SK-N-SH treated with all-trans-retinoic acid at 6 μM for 48 hours (cell line): ENCODE measurements around the gene GRIA3.
"Not testable (repeated sequence)": the region's sequence is repeated elsewhere in the genome, so short reads cannot be mapped to it uniquely, and the experiment has no call there.

Experiments
- ATAC-seq: fragments of 200-7000 bp; cut with Tn5 transposase; 3 replicates; pipeline ENCODE4 v1.9.1; 2020; ENCODE audit warnings: mild to moderate bottlenecking, moderate library complexity
- ARNTL ChIP-seq: fragments of 450-650 bp; formaldehyde crosslinking; IDR thresholded peaks from 2 replicates; pipeline ENCODE4 v1.5.0; 2020; ENCODE audit warnings: low read depth, mild to moderate bottlenecking, moderate library complexity, borderline replicate concordance
- BACH2 ChIP-seq: fragments of 250-450 bp; sonication (Bioruptor Pico); IDR thresholded peaks from 2 replicates; pipeline ENCODE4 v1.9.0; 2021; ENCODE audit warnings: mild to moderate bottlenecking, borderline replicate concordance
- ESRRG ChIP-seq: fragments of 250-450 bp; sonication (Bioruptor Pico); IDR thresholded peaks from 2 replicates; pipeline ENCODE4 v1.6.1; 2021; ENCODE audit warnings: mild to moderate bottlenecking
- GLIS3 ChIP-seq: fragments of 250-450 bp; sonication (Bioruptor Pico); IDR thresholded peaks from 2 replicates; pipeline ENCODE4 v1.5.0; 2020; ENCODE audit warnings: mild to moderate bottlenecking, moderate library complexity
- ISL1 ChIP-seq: fragments of 250-450 bp; sonication (Bioruptor Pico); IDR thresholded peaks from 2 replicates; pipeline ENCODE4 v2.1.2; 2022; ENCODE audit warnings: mild to moderate bottlenecking, moderate library complexity
- OSR1 ChIP-seq: fragments of 250-450 bp; sonication (Bioruptor Pico); IDR thresholded peaks from 2 replicates; pipeline ENCODE4 v1.8.0; 2022; ENCODE audit warnings: moderate library complexity, mild to moderate bottlenecking, inconsistent platforms
- PPARA ChIP-seq: fragments of 250-450 bp; sonication (Bioruptor Pico); IDR thresholded peaks from 2 replicates; pipeline ENCODE4 v1.5.0; 2020; ENCODE audit warnings: mild to moderate bottlenecking, borderline replicate concordance
- RARB ChIP-seq: fragments of 250-450 bp; sonication (Bioruptor Pico); IDR thresholded peaks from 2 replicates; pipeline ENCODE4 v1.8.0; 2021; ENCODE audit warnings: mild to moderate bottlenecking, moderate library complexity
- SNAI2 ChIP-seq: fragments of 250-450 bp; sonication (Bioruptor Pico); IDR thresholded peaks from 2 replicates; pipeline ENCODE4 v1.5.0; 2020; ENCODE audit warnings: mild to moderate bottlenecking, moderate library complexity
- TCF4 ChIP-seq: fragments of 250-450 bp; sonication (Bioruptor Pico); IDR thresholded peaks from 2 replicates; pipeline ENCODE4 v1.8.0; 2021; ENCODE audit warnings: mild to moderate bottlenecking, moderate library complexity, borderline replicate concordance
- TOX ChIP-seq: fragments of 250-450 bp; sonication (Bioruptor Pico); IDR thresholded peaks from 2 replicates; pipeline ENCODE4 v1.8.0; 2021; ENCODE audit warnings: mild to moderate bottlenecking, moderate library complexity, borderline replicate concordance
- ZC3H10 ChIP-seq: fragments of 250-450 bp; sonication (Bioruptor Pico); IDR thresholded peaks from 2 replicates; pipeline ENCODE4 v1.5.1; 2021; ENCODE audit warnings: mild to moderate bottlenecking, moderate library complexity
- ZFP3 ChIP-seq: fragments of 250-450 bp; sonication (Bioruptor Pico); IDR thresholded peaks from 2 replicates; pipeline ENCODE4 v1.5.0; 2020; ENCODE audit warnings: mild to moderate bottlenecking, moderate library complexity
- ZFP30 ChIP-seq: fragments of 450-650 bp; formaldehyde crosslinking; IDR thresholded peaks from 2 replicates; pipeline ENCODE4 v1.5.0; 2022; ENCODE audit warnings: mild to moderate bottlenecking, moderate library complexity
- ZNF565 ChIP-seq: fragments of 450-650 bp; formaldehyde crosslinking; conservative IDR thresholded peaks from 2 replicates; pipeline ENCODE4 v1.5.0; 2020; ENCODE audit warnings: low read depth, mild to moderate bottlenecking, moderate library complexity
- ZNF70 ChIP-seq: fragments of 450-650 bp; formaldehyde crosslinking; IDR thresholded peaks from 2 replicates; pipeline ENCODE4 v1.5.0; 2020; ENCODE audit warnings: mild to moderate bottlenecking, moderate library complexity
- TF ChIP-seq, protein P1 (sequence below): fragments of 250-450 bp; sonication (Bioruptor Pico); IDR thresholded peaks from 2 replicates; pipeline ENCODE4 v1.5.1; 2020; ENCODE audit warnings: low read depth, mild to moderate bottlenecking, moderate library complexity
- TF ChIP-seq, protein P2 (sequence below): fragments of 250-450 bp; sonication (Bioruptor Pico); IDR thresholded peaks from 2 replicates; pipeline ENCODE4 v1.8.0; 2021; ENCODE audit warnings: low read depth, mild to moderate bottlenecking, moderate library complexity, borderline replicate concordance
- TF ChIP-seq, protein P3 (sequence below): fragments of 250-450 bp; sonication (Bioruptor Pico); IDR thresholded peaks from 2 replicates; pipeline ENCODE4 v1.5.0; 2020; ENCODE audit warnings: mild to moderate bottlenecking, moderate library complexity

GRIA3 gene

DNA sequence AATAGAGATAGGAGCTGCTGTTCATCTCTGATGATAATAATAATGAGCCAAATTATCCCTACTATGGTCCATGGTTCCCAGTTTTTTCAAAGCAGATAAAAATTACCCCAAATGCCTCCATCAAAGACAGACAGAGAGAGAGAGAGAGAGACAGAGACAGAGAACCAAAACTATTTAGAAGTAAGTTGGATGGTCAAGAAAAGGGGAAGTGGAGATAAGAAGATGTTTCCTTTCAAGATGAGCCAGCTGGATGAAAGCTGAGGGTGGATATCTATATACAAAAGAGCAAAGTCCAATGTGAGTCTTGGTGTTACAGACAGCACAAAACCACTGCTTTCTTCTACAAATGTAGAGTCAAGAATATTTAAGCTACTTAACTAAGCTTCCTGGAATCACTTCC lies 173.9 kb downstream of the GRIA3 start (continued):
- TF ChIP-seq, protein P1, sequence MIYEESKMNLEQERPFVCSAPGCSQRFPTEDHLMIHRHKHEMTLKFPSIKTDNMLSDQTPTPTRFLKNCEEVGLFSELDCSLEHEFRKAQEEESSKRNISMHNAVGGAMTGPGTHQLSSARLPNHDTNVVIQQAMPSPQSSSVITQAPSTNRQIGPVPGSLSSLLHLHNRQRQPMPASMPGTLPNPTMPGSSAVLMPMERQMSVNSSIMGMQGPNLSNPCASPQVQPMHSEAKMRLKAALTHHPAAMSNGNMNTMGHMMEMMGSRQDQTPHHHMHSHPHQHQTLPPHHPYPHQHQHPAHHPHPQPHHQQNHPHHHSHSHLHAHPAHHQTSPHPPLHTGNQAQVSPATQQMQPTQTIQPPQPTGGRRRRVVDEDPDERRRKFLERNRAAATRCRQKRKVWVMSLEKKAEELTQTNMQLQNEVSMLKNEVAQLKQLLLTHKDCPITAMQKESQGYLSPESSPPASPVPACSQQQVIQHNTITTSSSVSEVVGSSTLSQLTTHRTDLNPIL: no peak
- TF ChIP-seq, all 23 proteins: peak for 0

DNA sequence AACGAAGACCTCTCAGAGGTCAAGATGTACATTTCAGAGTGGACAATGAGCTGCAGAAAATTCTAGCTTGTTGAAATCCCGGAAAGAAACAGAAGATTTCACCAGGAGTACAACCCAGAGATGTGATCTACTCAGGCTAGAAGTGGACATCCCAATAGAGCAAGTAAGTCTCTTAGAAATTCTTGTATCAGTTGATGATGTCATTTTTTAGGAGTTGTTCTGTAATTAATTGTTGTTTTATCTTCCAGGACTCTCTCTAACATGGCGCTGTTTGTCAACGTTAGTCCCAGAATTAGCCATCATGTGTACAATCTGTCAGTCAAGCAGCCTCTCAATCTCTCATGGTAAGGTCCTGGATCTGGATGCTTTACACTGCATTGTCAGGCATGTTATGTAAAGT lies 174.4 kb downstream of the GRIA3 start:
- no peak for ATAC-seq
- no peak for TF ChIP-seq PPARA (CRISPR knock-in tag)

DNA sequence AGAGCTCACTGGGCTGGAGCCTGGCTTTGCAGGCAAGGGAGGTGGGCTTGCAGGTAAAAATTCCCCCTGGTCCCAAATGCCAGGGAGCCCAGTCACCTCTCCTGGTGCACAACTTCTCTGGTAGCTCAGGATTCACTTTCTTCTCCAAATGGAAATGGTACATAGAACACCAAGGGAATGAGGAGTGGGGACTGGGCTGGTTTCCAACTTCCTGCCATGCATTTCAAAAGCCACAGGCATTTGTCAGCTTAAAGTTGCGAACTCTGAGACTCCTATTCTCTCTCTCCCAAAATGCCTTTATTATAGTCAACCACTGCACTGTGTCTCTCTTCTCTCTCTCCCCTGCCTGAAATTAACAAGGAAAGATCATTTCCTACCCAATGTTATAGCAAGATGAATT lies 177.3 kb downstream of the GRIA3 start:
- TF ChIP-seq, protein P1: no peak
- TF ChIP-seq ARNTL (CRISPR knock-in tag): no peak
- TF ChIP-seq SNAI2: no peak
- no peak for TF ChIP-seq GLIS3 (CRISPR knock-in tag)
- TF ChIP-seq ESRRG (CRISPR knock-in tag): no peak
- no peak for TF ChIP-seq BACH2 (CRISPR knock-in tag)
- TF ChIP-seq, protein P2, sequence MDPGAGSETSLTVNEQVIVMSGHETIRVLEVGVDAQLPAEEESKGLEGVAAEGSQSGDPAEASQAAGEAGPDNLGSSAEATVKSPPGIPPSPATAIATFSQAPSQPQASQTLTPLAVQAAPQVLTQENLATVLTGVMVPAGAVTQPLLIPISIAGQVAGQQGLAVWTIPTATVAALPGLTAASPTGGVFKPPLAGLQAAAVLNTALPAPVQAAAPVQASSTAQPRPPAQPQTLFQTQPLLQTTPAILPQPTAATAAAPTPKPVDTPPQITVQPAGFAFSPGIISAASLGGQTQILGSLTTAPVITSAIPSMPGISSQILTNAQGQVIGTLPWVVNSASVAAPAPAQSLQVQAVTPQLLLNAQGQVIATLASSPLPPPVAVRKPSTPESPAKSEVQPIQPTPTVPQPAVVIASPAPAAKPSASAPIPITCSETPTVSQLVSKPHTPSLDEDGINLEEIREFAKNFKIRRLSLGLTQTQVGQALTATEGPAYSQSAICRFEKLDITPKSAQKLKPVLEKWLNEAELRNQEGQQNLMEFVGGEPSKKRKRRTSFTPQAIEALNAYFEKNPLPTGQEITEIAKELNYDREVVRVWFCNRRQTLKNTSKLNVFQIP (CRISPR knock-in tag): no peak
- TF ChIP-seq ISL1 (CRISPR knock-in tag): no peak
- TF ChIP-seq ZNF565 (CRISPR knock-in tag): no peak
- TF ChIP-seq ZNF70 (CRISPR knock-in tag): no peak
- TF ChIP-seq OSR1 (CRISPR knock-in tag): no peak
- no peak for TF ChIP-seq RARB (CRISPR knock-in tag)
- no peak for TF ChIP-seq TCF4
- no peak for TF ChIP-seq ZC3H10 (CRISPR knock-in tag)
- no peak for TF ChIP-seq PPARA (CRISPR knock-in tag)
- TF ChIP-seq ZFP30 (CRISPR knock-in tag): no peak
- no peak for TF ChIP-seq TOX (CRISPR knock-in tag)
- TF ChIP-seq ZFP3: no peak
- TF ChIP-seq, protein P3, sequence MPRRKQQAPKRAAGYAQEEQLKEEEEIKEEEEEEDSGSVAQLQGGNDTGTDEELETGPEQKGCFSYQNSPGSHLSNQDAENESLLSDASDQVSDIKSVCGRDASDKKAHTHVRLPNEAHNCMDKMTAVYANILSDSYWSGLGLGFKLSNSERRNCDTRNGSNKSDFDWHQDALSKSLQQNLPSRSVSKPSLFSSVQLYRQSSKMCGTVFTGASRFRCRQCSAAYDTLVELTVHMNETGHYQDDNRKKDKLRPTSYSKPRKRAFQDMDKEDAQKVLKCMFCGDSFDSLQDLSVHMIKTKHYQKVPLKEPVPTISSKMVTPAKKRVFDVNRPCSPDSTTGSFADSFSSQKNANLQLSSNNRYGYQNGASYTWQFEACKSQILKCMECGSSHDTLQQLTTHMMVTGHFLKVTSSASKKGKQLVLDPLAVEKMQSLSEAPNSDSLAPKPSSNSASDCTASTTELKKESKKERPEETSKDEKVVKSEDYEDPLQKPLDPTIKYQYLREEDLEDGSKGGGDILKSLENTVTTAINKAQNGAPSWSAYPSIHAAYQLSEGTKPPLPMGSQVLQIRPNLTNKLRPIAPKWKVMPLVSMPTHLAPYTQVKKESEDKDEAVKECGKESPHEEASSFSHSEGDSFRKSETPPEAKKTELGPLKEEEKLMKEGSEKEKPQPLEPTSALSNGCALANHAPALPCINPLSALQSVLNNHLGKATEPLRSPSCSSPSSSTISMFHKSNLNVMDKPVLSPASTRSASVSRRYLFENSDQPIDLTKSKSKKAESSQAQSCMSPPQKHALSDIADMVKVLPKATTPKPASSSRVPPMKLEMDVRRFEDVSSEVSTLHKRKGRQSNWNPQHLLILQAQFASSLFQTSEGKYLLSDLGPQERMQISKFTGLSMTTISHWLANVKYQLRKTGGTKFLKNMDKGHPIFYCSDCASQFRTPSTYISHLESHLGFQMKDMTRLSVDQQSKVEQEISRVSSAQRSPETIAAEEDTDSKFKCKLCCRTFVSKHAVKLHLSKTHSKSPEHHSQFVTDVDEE (CRISPR knock-in tag): no peak

DNA sequence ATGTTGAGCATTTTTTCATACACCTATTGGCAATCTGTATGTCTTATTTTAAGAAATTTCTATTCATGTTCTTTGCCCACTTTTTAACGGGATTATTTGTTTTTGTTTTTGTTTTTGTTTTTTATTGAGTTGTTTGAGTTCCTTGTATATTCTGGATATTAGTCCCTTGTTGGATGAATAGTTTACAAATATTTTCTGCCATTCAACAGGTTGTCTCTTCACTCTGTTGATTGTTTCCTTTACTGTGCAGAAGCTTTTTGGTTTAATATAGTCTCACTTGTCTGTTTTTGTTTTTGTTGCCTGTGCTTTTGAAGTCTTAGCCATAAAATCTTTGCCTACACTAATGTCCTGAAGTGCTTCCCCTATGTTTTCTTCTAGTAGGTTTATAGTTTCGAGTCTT lies 202.1 kb downstream of the GRIA3 start:
- not testable (repeated sequence) for ATAC-seq

More for the DNA sequence above, 177.3 kb downstream of the GRIA3 start:
- no peak for ATAC-seq

DNA sequence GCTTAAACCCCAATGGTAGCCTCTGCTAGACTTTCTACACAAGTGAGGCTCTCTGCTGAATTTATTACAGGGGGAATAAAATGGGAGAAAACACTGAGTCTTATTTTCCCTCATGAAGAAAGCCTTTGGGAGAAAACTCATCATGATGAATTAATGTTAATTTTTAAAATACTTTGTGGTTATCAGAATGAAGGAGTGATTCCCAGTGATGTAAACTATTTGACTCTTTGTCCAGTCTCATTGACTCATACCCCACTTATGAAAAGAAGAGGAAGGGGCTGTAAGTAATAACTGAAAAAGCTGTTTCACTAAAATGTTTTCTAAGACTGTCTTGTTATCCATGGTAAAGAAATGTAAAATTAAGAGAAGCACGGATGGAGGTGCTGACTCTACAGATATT lies 208.8 kb downstream of the GRIA3 start:
- TF ChIP-seq ARNTL (CRISPR knock-in tag) (no peak), ZFP3 (no peak), RARB (CRISPR knock-in tag) (no peak), ZFP30 (CRISPR knock-in tag) (no peak), ZC3H10 (CRISPR knock-in tag) (no peak), ISL1 (CRISPR knock-in tag) (no peak)
- TF ChIP-seq, protein P2 (CRISPR knock-in tag): no peak
- ATAC-seq: no peak
